GM18909 (cell line): ENCODE measurements around the gene RANGAP1.

ENCODE experiments used
- ATAC-seq: cut with Tn5 transposase; IDR thresholded peaks from one replicate; pipeline ENCODE4 v1.9.1; 2021; ENCODE audit warnings: mild to moderate bottlenecking; ENCODE audit not compliant: unreplicated experiment, poor library complexity

RANGAP1 gene

GRCh38 chr22:41285820-41286638 is at the start of gene RANGAP1:
RANGAP1 (minus strand) TSS chr22:41286187; CDS start chr22:41281044, 5,143 bp downstream.
- peak; percentile 95 for ATAC-seq

- no peak for ATAC-seq
Observed at GRCh38 chr22:41334951-41335635, 49.1 kb upstream of the RANGAP1 start.

- no peak for ATAC-seq
Observed at GRCh38 chr22:41334215-41334614, 48.2 kb upstream of the RANGAP1 start.

GRCh38 chr22:41333806-41334205 is 47.8 kb upstream of the RANGAP1 start:
- ATAC-seq: no peak

GRCh38 chr22:41332217-41332939 is 46.4 kb upstream of the RANGAP1 start:
- ATAC-seq: no peak

- ATAC-seq: no peak
Observed at GRCh38 chr22:41330169-41330568, 44.2 kb upstream of the RANGAP1 start.

- no peak for ATAC-seq
Observed at GRCh38 chr22:41327124-41327523, 41.1 kb upstream of the RANGAP1 start.

GRCh38 chr22:41324821-41325528 is 39.0 kb upstream of the RANGAP1 start:
- no peak for ATAC-seq

GRCh38 chr22:41320416-41321240 is 34.6 kb upstream of the RANGAP1 start:
- no peak for ATAC-seq

- no peak for ATAC-seq
Observed at GRCh38 chr22:41315586-41315985, 29.6 kb upstream of the RANGAP1 start.

- no peak for ATAC-seq
Observed at GRCh38 chr22:41314821-41315220, 28.8 kb upstream of the RANGAP1 start.

- no peak for ATAC-seq
Observed at GRCh38 chr22:41311487-41311886, 25.5 kb upstream of the RANGAP1 start.

- no peak for ATAC-seq
Observed at GRCh38 chr22:41310336-41310735, 24.3 kb upstream of the RANGAP1 start.

- no peak for ATAC-seq
Observed at GRCh38 chr22:41308544-41308947, 22.6 kb upstream of the RANGAP1 start.

GRCh38 chr22:41308054-41308453 is 22.1 kb upstream of the RANGAP1 start:
- ATAC-seq: no peak

- no peak for ATAC-seq
Observed at GRCh38 chr22:41305646-41306045, 19.7 kb upstream of the RANGAP1 start.

- ATAC-seq: no peak
Observed at GRCh38 chr22:41302811-41303210, 16.8 kb upstream of the RANGAP1 start.

GRCh38 chr22:41302021-41302767 is 16.2 kb upstream of the RANGAP1 start:
- peak; percentile 19 for ATAC-seq
